Lung (tissue), 12 donors: ENCODE results near the gene FLRT1. TPM values are rescaled to one million over a fixed set of nuclear protein-coding genes. Genes with fewer than 3 reads are reported as not detected.

Experiments used
- ATAC-seq: fragments of 200-7000 bp; cut with Tn5 transposase; one replicate; pipeline ENCODE4 v1.9.1; 2020; ENCODE audit warnings: moderate number of reproducible peaks; ENCODE audit not compliant: insufficient read depth, low FRiP score
- DNase-seq, 3 donors: peaks; one replicate each; pipeline ENCODE4 v3.0.0-alpha.2; 2013 to 2017
- H3K27ac ChIP-seq, 2 donors: one replicate each; pipeline ENCODE4 v1.5.1; 2013; ENCODE audit warnings: mild to moderate bottlenecking in 2 of 2, moderate library complexity in 2 of 2, control low read depth in 1 of 2, inconsistent platforms in 1 of 2, low read depth in 1 of 2, low read length in 1 of 2
- H3K27me3 ChIP-seq, 3 donors: one replicate each; pipeline ENCODE4 v1.5.1; 2013; ENCODE audit warnings: low read length in 2 of 3; ENCODE audit not compliant: control insufficient read depth in 3 of 3, insufficient read depth in 3 of 3
- H3K36me3 ChIP-seq, 4 donors: one replicate each; pipeline ENCODE4 v1.5.1; 2013; ENCODE audit warnings: low read length in 4 of 4, mild to moderate bottlenecking in 1 of 4, moderate library complexity in 1 of 4; ENCODE audit not compliant: control insufficient read depth in 4 of 4, insufficient read depth in 4 of 4
- H3K4me1 ChIP-seq, 5 donors: one replicate each; pipeline ENCODE4 v1.5.1; 2013; ENCODE audit warnings: low read length in 5 of 5, mild to moderate bottlenecking in 2 of 5, moderate library complexity in 1 of 5; ENCODE audit not compliant: control insufficient read depth in 5 of 5, insufficient read depth in 5 of 5
- H3K4me3 ChIP-seq: one replicate; pipeline ENCODE4 v1.5.1; 2013; ENCODE audit warnings: mild to moderate bottlenecking, control low read depth, moderate library complexity
- H3K9ac ChIP-seq, 2 donors: one replicate each; pipeline ENCODE4 v1.5.1; 2013; ENCODE audit warnings: low read length in 2 of 2, control low read depth in 1 of 2; ENCODE audit not compliant: insufficient read depth in 1 of 2
- H3K9me3 ChIP-seq, 4 donors: one replicate each; pipeline ENCODE4 v1.5.1; 2013; ENCODE audit warnings: low read length in 3 of 4, mild to moderate bottlenecking in 1 of 4, moderate library complexity in 1 of 4; ENCODE audit not compliant: control insufficient read depth in 4 of 4, insufficient read depth in 3 of 4
- CTCF ChIP-seq: IDR thresholded peaks from 2 replicates; pipeline ENCODE4 v1.5.1; 2012; ENCODE audit warnings: mild to moderate bottlenecking; ENCODE audit errors: control extremely low read depth, extremely low read depth
- WGBS, 2 donors: extraction: QIAGEN DNeasy Blood & Tissue Kit; methylation state at CpG; one replicate each; pipeline ENCODE4 v1.1.7; 2013; 5-methylcytosine and 5-hydroxymethylcytosine counted together
- polyA plus RNA-seq, 2 donors: library from polyadenylated mRNA; stranded (reverse); fragments of 200-250 nt; gene quantifications; one replicate each; pipeline ENCODE4 v1.2.1, GENCODE V29; 2013
- total RNA-seq, 2 donors: library from RNA; depleted of rRNA in 1 of 2; stranded (reverse); fragments of >200 nt in 1 of 2; gene quantifications; one replicate each; pipeline ENCODE4 v1.2.1, GENCODE V29; 2014 to 2021
- donor health status: control.
- donor health status: control.
- donor health status: Bipolar disorder and iron deficiency.
- donor health status: healthy.
- donor health status: DM: yes; HTN: yes; CAD: no.

The FLRT1 gene
- total and polyA plus RNA-seq, 4 donors: 0.02 to 0.34 (median 0.12) TPM

GRCh38 chr11:64064374-64065140 lies 28.8 kb downstream of the FLRT1 start:
- Histone ChIP-seq H3K9me3 (no peaks in the 10 kb centered on the region), H3K27me3 (peaks cover 0 to 4% (median 2%) of the 10 kb centered on the region in 3 donors), H3K4me1 (peaks cover 0 to 16% (median 7%) of the 10 kb centered on the region in 5 donors), H3K4me3 (no peak overlapping the region), H3K27ac (no peak overlapping the region), H3K36me3 (no peaks in the 10 kb centered on the region), H3K9ac (no peak overlapping the region)
- no peak for TF ChIP-seq CTCF
- DNase-seq (peak in 1 of 3 donors; percentile 62), ATAC-seq (no peak)
- 88 to 90% methylated on average over 17 of the region's 17 CpGs for whole genome bisulfite sequencing, 2 donors

- Histone ChIP-seq H3K27ac (no peak overlapping the region), H3K4me3 (no peak overlapping the region), H3K27me3 (peaks cover 0 to 4% (median 2%) of the 10 kb centered on the region in 3 donors), H3K9ac (no peak overlapping the region), H3K9me3 (no peaks in the 10 kb centered on the region), H3K36me3 (no peaks in the 10 kb centered on the region), H3K4me1 (peaks cover 0 to 18% (median 7%) of the 10 kb centered on the region in 5 donors)
- DNase-seq (no peak), ATAC-seq (no peak)
- 93 to 98% methylated on average over 11 of the region's 11 CpGs for WGBS, 2 donors
- no peak for TF ChIP-seq CTCF
Observed at GRCh38 chr11:64065141-64065465, 29.4 kb downstream of the FLRT1 start.

- Histone ChIP-seq H3K27ac (no peak overlapping the region), H3K9me3 (no peaks in the 10 kb centered on the region), H3K9ac (no peak overlapping the region), H3K4me1 (peaks cover 0 to 14% (median 4%) of the 10 kb centered on the region in 5 donors), H3K4me3 (no peak overlapping the region), H3K27me3 (no peaks in the 10 kb centered on the region), H3K36me3 (no peaks in the 10 kb centered on the region)
- DNase-seq (no peak), ATAC-seq (no peak)
- no peak for TF ChIP-seq CTCF
- WGBS, 2 donors: 96 to 97% methylated on average over 9 to 10 of the region's 10 CpGs
Observed at GRCh38 chr11:64065712-64066111, 30.0 kb downstream of the FLRT1 start.
